Adrenal gland (tissue), 12 donors: ENCODE results near the gene ARHGAP40. TPM values are rescaled to one million over a fixed set of nuclear protein-coding genes. Genes with fewer than 3 reads are reported as not detected.
A peak's percentile ranks its signal among the peaks of the same experiment; 100 is the strongest.
"Not testable (repeated sequence)": the region's sequence is repeated elsewhere in the genome, so short reads cannot be mapped to it uniquely, and the experiment has no call there.

ENCODE experiments used
- DNase-seq, 7 donors: peaks; one replicate each; pipeline ENCODE4 v3.0.0-alpha.2; 2019 to 2020
- H3K27ac ChIP-seq, 5 donors: fragments of 200-600 bp; sonication (generic) in 4 of 5; 1 replicate in 3 of 5; 2 replicates in 2 of 5; pipeline versions ENCODE4 v1.5.1 to v1.8.0; 2016 to 2020; ENCODE audit warnings: mild to moderate bottlenecking in 1 of 5
- H3K27me3 ChIP-seq: fragments of 200-600 bp; 2 replicates; pipeline ENCODE4 v1.8.0; 2021
- H3K36me3 ChIP-seq, 2 donors: fragments of 200-600 bp; replicated peaks in 1 of 2; 1 replicate in 1 of 2; 2 replicates in 1 of 2; pipeline versions ENCODE4 v1.5.1 to v1.8.0; 2018 to 2022
- H3K4me1 ChIP-seq, 2 donors: fragments of 200-600 bp; replicated peaks in 1 of 2; 1 replicate in 1 of 2; 2 replicates in 1 of 2; pipeline versions ENCODE4 v1.5.1 to v1.8.0; 2018 to 2021
- H3K4me3 ChIP-seq, 4 donors: fragments of 200-600 bp; sonication (generic) in 3 of 4; one replicate each; pipeline ENCODE4 v1.5.1; 2016 to 2018
- H3K9me3 ChIP-seq, 3 donors: fragments of 200-600 bp; sonication (generic) in 1 of 3; replicated peaks in 1 of 3; 1 replicate in 2 of 3; 2 replicates in 1 of 3; pipeline versions ENCODE4 v1.5.1 to v1.8.0; 2016 to 2021
- POLR2A ChIP-seq, 2 donors: fragments of 450-650 bp; IDR thresholded peaks; one replicate each; pipeline ENCODE4 v1.6.1; 2017; ENCODE audit warnings: antibody characterized with exemption in 2 of 2, mild to moderate bottlenecking in 2 of 2, moderate library complexity in 1 of 2
- WGBS, 4 donors: extraction: QIAGEN DNeasy Blood & Tissue Kit in 2 of 4; methylation state at CpG; one replicate each; pipeline versions ENCODE4 v1.1.5 to v1.1.7; 2013 to 2017; 5-methylcytosine and 5-hydroxymethylcytosine counted together
- intact Hi-C, 2 donors: fragments of 100-400 bp; cut with DNase I; formaldehyde crosslinking; loops; one replicate each; pipeline versions ENCODE4 v1.14.1 to v1.15.0; 2022 to 2023
- polyA plus RNA-seq, 3 donors: library from polyadenylated mRNA; stranded (reverse); fragments of 200-250 nt in 2 of 3; fragments of 350-450 nt in 1 of 3; fragmentation: Illumina TruSeq in 1 of 3; extraction: RNeasy Lipid Tissue Mini Kit (QIAGEN cat#74804) in 1 of 3; gene quantifications; one replicate each; pipeline ENCODE4 v1.2.3, GENCODE V29; 2013 to 2014
- total RNA-seq, 9 donors: library from RNA; depleted of rRNA in 4 of 9; stranded (reverse); fragments of >200 nt in 4 of 9; fragments of 120-200 nt in 1 of 9; fragmentation: NEBNext Ultra II Directional in 1 of 9; extraction: Animal tissue kit (Norgen Biotek cat#: 25700) in 1 of 9; gene quantifications; one replicate each; pipeline versions ENCODE4 v1.1.0 to v1.2.4, GENCODE V29; 2013 to 2023
- TF ChIP-seq, protein P1 (sequence below), 6 experiments: fragments of 450-650 bp in 4 of 6; fragments of 200-600 bp in 2 of 6; sonication (generic) in 1 of 6; IDR thresholded peaks; 1 replicate in 5 of 6; 2 replicates in 1 of 6; pipeline versions ENCODE4 v1.5.1 to v1.8.0; 2016 to 2021; ENCODE audit warnings: antibody characterized with exemption in 6 of 6, mild to moderate bottlenecking in 2 of 6, moderate library complexity in 1 of 6
- donor health status: healthy with polysubstance abuse.
- donor health status: Bipolar disorder and iron deficiency.
- donor health status: DM: yes; HTN: yes; CAD: no.
- donor health status: DM: no; HTN: no; CAD: no.
- donor health status: DM: no; HTN: no; CAD: no.
- donor health status: DM: yes; HTN: yes; CAD: no.

Gene ARHGAP40
- total and polyA plus RNA-seq, 12 donors = 0.08 TPM; not detected in 11

GRCh38 chr20:38591474-38592410 is 9.9 kb upstream of the ARHGAP40 start:
- H3K27ac ChIP-seq = no peak overlapping the region
- no peak for DNase-seq
- intact Hi-C loops = no loop called here
- TF ChIP-seq POLR2A (IDR thresholded peaks at IDR 0.05) = no peak
- TF ChIP-seq, protein P1, sequence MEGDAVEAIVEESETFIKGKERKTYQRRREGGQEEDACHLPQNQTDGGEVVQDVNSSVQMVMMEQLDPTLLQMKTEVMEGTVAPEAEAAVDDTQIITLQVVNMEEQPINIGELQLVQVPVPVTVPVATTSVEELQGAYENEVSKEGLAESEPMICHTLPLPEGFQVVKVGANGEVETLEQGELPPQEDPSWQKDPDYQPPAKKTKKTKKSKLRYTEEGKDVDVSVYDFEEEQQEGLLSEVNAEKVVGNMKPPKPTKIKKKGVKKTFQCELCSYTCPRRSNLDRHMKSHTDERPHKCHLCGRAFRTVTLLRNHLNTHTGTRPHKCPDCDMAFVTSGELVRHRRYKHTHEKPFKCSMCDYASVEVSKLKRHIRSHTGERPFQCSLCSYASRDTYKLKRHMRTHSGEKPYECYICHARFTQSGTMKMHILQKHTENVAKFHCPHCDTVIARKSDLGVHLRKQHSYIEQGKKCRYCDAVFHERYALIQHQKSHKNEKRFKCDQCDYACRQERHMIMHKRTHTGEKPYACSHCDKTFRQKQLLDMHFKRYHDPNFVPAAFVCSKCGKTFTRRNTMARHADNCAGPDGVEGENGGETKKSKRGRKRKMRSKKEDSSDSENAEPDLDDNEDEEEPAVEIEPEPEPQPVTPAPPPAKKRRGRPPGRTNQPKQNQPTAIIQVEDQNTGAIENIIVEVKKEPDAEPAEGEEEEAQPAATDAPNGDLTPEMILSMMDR (IDR thresholded peaks at IDR 0.05) = no peak
- 81 to 86% (median 84%) methylated on average over 13 to 21 of the region's 21 CpGs for WGBS, 4 donors
- no peaks in the 10 kb centered on the region for H3K9me3 ChIP-seq
- H3K27me3 ChIP-seq = no peaks in the 10 kb centered on the region
- no peak overlapping the region for H3K4me3 ChIP-seq
- H3K4me1 ChIP-seq = no peaks in the 10 kb centered on the region
- no peaks in the 10 kb centered on the region for H3K36me3 ChIP-seq

DNA sequence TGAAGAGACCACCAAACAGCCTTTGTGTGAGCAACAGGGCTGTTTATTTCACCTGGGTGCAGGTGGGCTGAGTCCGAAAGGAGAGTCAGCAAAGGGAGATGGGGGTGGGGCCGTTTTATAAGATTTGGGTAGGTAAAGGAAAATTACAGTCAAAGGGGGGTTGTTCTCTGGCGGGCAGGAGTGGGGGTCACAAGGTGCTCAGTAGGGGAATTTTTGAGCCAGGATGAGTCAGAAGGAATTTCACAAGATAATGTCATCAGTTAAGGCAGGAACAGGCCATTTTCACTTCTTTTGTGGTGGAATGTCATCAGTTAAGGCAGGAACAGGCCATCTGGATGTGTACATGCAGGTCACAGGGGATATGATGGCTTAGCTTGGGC is 9.2 kb upstream of the ARHGAP40 start:
- WGBS, 4 donors = 71 to 79% (median 76%) methylated on average over 3 of the region's 3 CpGs
- H3K4me1 ChIP-seq, H3K27ac ChIP-seq, intact Hi-C loops, DNase-seq, H3K27me3 ChIP-seq, H3K36me3 ChIP-seq, H3K9me3 ChIP-seq, H3K4me3 ChIP-seq: not testable (repeated sequence)

DNA sequence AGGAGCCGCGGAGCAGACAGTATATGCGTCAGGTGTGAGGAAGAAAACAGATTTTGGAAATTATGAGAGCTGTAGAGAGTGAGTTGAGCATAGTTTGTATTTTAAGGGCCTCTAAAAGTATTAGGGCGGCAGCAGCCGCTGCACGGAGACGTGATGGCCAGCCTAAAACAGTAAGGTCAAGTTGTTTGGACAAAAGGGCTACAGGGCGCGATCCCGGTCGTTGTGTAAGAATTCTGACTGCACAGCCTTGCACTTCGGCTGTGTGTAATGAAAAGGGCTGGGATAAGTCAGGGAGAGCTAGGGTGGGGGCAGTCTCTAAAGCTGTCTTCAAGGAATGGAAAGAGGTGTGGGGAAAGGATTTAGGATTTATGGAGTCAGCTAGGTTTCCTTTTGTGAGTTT is 7.3 kb upstream of the ARHGAP40 start:
- H3K9me3 ChIP-seq, H3K36me3 ChIP-seq, H3K4me1 ChIP-seq, H3K27me3 ChIP-seq, intact Hi-C loops, DNase-seq, H3K4me3 ChIP-seq, H3K27ac ChIP-seq: not testable (repeated sequence)
- 79 to 84% (median 81%) methylated on average over 12 of the region's 12 CpGs for WGBS, 4 donors

DNA sequence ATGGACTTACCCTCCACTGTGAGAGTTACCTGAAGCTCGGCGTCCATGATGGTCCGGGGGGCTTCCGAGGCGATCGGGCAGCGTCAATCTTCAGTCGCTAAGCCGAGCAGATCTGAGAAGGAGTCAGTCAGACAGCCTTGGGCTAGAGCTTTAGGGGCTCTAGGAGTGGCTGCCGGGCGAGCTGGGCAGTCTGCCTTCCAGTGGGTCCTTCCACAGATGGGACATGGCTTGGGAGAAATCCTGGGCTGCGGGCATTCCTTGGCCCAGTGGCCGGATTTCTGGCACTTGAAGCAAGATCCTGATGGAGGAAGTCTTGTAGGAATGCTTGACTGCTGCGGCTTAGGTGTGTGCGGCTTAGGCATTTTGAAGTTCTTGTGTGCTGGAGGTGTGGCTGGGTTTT is 5.7 kb upstream of the ARHGAP40 start:
- H3K36me3 ChIP-seq, H3K9me3 ChIP-seq, intact Hi-C loops, H3K4me1 ChIP-seq, H3K4me3 ChIP-seq, H3K27me3 ChIP-seq, H3K27ac ChIP-seq, DNase-seq: not testable (repeated sequence)
- 85 to 89% (median 87%) methylated on average over 8 to 15 of the region's 15 CpGs for WGBS, 4 donors

GRCh38 chr20:38599410-38599882 is 2.2 kb upstream of the ARHGAP40 start:
- H3K4me1 ChIP-seq = no peaks in the 10 kb centered on the region
- H3K4me3 ChIP-seq = no peak overlapping the region
- no peaks in the 10 kb centered on the region for H3K36me3 ChIP-seq
- no peak for TF ChIP-seq POLR2A (IDR thresholded peaks at IDR 0.05)
- TF ChIP-seq, protein P1 (IDR thresholded peaks at IDR 0.05) = no peak
- 31 to 53% (median 50%) methylated on average over 2 to 9 of the region's 9 CpGs for WGBS, 4 donors
- no peaks in the 10 kb centered on the region for H3K9me3 ChIP-seq
- peak; percentile 52 to 76 (median 69) for DNase-seq
- no peak overlapping the region for H3K27ac ChIP-seq
- intact Hi-C loops = no loop called here
- H3K27me3 ChIP-seq = peaks cover 19% of the 10 kb centered on the region

DNA sequence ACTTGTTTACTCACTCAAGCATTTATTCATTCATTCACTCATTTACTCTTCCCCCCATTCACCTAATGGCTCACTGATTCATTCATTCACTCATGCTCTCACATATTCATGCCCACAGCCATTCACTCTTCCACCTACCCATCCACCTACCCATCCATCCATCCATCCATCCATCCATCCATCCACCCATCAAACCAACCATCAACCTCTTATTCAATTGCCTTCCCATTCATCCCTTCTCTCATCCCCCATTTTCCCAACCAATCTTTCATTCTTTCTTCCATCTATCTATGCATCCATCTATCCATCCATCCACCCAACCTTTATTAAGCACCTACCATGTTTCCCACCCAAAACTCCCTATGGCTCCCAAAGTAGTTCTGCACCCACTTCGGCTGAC is 1.6 kb upstream of the ARHGAP40 start:
- Histone ChIP-seq H3K36me3 (no peaks in the 10 kb centered on the region), H3K4me1 (no peaks in the 10 kb centered on the region), H3K4me3 (no peak overlapping the region), H3K27ac (no peak overlapping the region), H3K9me3 (no peaks in the 10 kb centered on the region), H3K27me3 (peaks cover 19% of the 10 kb centered on the region)
- intact Hi-C loops = no loop called here
- no peak for DNase-seq
- no peak for TF ChIP-seq POLR2A (IDR thresholded peaks at IDR 0.05)
- TF ChIP-seq, protein P1 (IDR thresholded peaks at IDR 0.05) = no peak
- WGBS, 4 donors = 94 to 100% (median 97%) methylated on average over 1 of the region's 1 CpG
